ENCODE measurements around the gene VPS35L.
A peak's percentile ranks its signal among the peaks of the same experiment; 100 is the strongest.
"Not testable (repeated sequence)": the region's sequence is repeated elsewhere in the genome, so short reads cannot be mapped to it uniquely, and the experiment has no call there.

VPS35L gene

GRCh38 chr16:19528666-19529065 lies 26.8 kb upstream of the VPS35L start:
- DNase-seq (ENCODE audit: low read depth in 3 of 3): no peak

GRCh38 chr16:19532601-19533000 lies 22.9 kb upstream of the VPS35L start:
- DNase-seq (ENCODE audit: low read depth in 3 of 3): no peak

GRCh38 chr16:19540241-19540970 lies 15.1 kb upstream of the VPS35L start:
- no peak for DNase-seq (ENCODE audit: low read depth in 3 of 3)

- DNase-seq (ENCODE audit: low read depth in 3 of 3): no peak
Measured at GRCh38 chr16:19542138-19542821, 13.2 kb upstream of the VPS35L start.

- not testable (repeated sequence) for DNase-seq (ENCODE audit: low read depth in 3 of 3)
Measured at GRCh38 chr16:19543278-19543996, 12.1 kb upstream of the VPS35L start.

- no peak for DNase-seq (ENCODE audit: low read depth in 3 of 3)
Measured at GRCh38 chr16:19548144-19548543, 7.4 kb upstream of the VPS35L start.

- no peak for DNase-seq (ENCODE audit: low read depth in 3 of 3)
Measured at GRCh38 chr16:19549673-19550072, 5.8 kb upstream of the VPS35L start.

GRCh38 chr16:19555938-19556771 lies 652 bp downstream of the VPS35L start:
- DNase-seq (ENCODE audit: low read depth in 3 of 3): no peak

- no peak for DNase-seq (ENCODE audit: low read depth in 3 of 3)
Measured at GRCh38 chr16:19559242-19559910, 3.9 kb downstream of the VPS35L start.

- DNase-seq (ENCODE audit: low read depth in 3 of 3): no peak
Measured at GRCh38 chr16:19560078-19560477, 4.6 kb downstream of the VPS35L start.

- no peak for DNase-seq (ENCODE audit: low read depth in 3 of 3)
Measured at GRCh38 chr16:19563377-19563776, 7.9 kb downstream of the VPS35L start.

- DNase-seq (ENCODE audit: low read depth in 3 of 3): no peak
Measured at GRCh38 chr16:19566362-19566761, 10.9 kb downstream of the VPS35L start.

- DNase-seq (ENCODE audit: low read depth in 3 of 3): no peak
Measured at GRCh38 chr16:19567560-19567959, 12.1 kb downstream of the VPS35L start.

- no peak for DNase-seq (ENCODE audit: low read depth in 3 of 3)
Measured at GRCh38 chr16:19573997-19574396, 18.5 kb downstream of the VPS35L start.

GRCh38 chr16:19574615-19575014 lies 19.1 kb downstream of the VPS35L start:
- no peak for DNase-seq (ENCODE audit: low read depth in 3 of 3)

- DNase-seq (ENCODE audit: low read depth in 3 of 3): no peak
Measured at GRCh38 chr16:19578378-19578971, 23.0 kb downstream of the VPS35L start.

- no peak for DNase-seq (ENCODE audit: low read depth in 3 of 3)
Measured at GRCh38 chr16:19582050-19582831, 26.7 kb downstream of the VPS35L start.

- peak in 1 of 3 experiments; percentile 4 for DNase-seq (ENCODE audit: low read depth in 3 of 3)
Measured at GRCh38 chr16:19583665-19584300, 28.3 kb downstream of the VPS35L start.

- DNase-seq (ENCODE audit: low read depth in 3 of 3): no peak
Measured at GRCh38 chr16:19588661-19589060, 33.2 kb downstream of the VPS35L start.

- DNase-seq (ENCODE audit: low read depth in 3 of 3): no peak
Measured at GRCh38 chr16:19589106-19589505, 33.6 kb downstream of the VPS35L start.
